GM18873 (cell line): ENCODE results near the gene ING5.
A peak's percentile ranks its signal among the peaks of the same experiment; 100 is the strongest.
"Not testable (repeated sequence)": the region's sequence is repeated elsewhere in the genome, so short reads cannot be mapped to it uniquely, and the experiment has no call there.

Source experiments
- ATAC-seq: cut with Tn5 transposase; IDR thresholded peaks from one replicate; pipeline ENCODE4 v1.9.1; 2021; ENCODE audit warnings: mild to moderate bottlenecking, moderate library complexity, moderate number of reproducible peaks; ENCODE audit not compliant: unreplicated experiment, low FRiP score

The ING5 gene

GRCh38 chr2:241734467-241735208 lies 32.8 kb downstream of the ING5 start, which contains the start of gene D2HGDH:
D2HGDH (plus strand) TSS chr2:241734630; CDS start chr2:241735225, 595 bp downstream.
- peak; percentile 66 for ATAC-seq

DNA sequence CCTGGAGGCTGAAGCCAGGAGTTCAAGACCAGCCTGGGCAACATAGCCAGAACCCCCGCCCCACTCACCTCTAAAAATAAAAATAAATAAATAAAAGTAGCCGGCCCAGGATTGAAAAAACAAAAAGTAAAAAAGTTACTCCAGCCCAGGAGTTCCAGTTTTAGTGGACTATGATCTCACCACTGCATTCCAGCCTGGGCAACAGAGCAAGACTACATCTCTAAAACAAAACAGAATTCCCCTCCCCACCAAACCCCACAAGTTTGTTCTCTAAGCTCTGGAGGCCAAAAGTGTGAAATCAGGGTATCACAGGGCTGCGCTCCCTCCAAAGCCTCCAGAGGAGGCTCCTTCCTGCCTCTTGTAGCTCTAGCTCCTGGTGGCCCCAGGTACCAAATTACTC lies 34.3 kb downstream of the ING5 start:
- no peak for ATAC-seq

DNA sequence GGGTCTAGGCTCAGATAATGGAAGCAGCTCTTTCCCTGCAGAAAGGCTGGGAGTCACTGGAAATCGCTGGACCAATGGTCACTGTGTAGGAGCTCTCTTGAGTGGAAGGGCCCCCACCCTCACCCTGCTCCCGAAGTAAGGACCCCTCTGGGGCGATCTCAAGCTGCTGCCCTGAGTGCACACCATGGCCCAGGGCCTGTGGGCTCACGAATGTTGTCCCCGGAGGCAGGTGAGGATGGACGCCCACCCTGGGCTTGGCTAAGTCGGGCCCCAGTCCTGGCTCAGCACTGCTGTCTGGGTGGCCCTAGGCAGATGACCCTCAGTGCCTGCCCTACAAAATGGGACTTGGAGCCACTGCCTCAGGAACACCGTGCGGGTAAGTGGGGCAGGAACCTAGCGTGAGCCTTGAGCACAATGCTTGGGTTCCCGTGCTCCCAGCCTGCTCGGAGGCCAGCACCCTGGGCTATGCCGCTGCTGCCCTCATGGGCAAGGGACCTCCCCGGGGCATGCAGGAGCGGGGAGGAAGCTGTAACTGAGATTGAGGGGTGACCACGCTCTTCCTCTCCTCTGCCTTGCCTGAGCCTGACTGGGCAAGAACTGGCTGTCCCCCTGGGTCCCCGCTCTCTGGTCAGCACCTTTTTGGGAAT lies 36.3 kb downstream of the ING5 start:
- no peak for ATAC-seq

DNA sequence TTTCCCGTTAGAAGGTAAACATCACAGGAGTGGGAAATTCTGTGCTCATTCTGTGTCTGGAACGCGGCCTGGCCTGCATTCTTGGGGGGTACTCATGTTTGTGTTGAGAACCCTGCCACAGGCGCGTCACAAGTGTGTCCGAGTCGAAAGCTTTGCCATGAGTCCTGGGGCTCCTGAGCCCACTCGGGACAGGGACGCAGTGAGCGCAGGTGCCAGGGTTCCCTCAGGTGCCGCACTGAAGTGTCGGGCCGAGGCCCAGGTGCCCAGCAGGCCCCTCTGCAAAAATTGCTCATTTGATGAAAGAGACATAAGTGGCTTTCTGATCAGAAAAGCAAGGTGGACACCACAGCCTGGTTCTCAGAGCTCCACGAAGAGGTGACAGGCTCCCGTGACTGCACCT lies 37.3 kb downstream of the ING5 start:
- no peak for ATAC-seq

DNA sequence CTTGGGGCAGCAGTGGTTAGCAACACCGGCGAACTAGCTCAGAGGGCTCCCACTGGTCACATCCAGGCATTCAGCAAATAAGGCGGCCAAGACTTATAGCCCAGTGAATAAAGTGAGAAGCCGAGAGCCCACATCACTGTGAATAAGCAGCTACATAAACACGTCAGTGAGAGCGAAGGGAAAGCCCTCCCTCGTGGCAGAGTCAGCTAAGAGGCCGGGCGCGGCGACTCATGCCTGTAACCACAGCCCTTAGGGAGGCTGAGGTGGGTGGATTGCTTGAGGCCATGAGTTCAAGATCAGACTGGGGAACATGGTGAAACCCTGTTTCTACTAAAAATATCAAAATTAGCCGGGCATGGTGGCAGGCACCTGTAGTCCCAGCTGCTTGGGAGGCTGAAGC lies 37.8 kb downstream of the ING5 start:
- no peak for ATAC-seq

GRCh38 chr2:241741016-241741415 lies 39.2 kb downstream of the ING5 start:
- ATAC-seq = no peak

DNA sequence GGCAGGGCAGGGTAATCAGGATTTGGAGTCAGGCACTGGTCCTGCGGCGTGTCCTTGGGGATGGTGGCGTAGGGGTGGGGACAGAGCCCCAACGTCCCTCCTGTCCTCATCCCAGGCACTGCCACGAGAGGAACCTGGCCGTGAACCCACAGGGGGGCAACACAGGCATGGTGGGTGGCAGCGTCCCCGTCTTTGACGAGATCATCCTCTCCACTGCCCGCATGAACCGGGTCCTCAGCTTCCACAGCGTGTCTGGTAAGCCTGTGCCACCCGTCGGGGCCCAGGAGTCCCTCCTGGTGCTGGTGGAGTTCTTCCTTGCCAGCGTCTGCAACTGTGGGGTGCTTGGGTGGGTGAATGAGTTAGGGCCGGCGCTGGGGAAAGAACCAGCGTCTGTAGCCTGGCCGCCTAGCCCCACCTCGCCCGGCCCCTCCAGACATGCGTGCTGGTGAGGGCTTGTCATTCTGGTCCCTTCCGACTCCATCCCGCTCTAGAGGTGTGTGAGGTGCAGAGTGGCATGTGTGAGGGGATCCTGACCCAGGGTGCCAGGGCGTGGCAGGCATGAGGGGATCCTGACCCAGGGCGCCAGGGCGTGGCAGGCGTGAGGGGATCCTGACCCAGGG lies 40.6 kb downstream of the ING5 start:
- ATAC-seq = no peak

DNA sequence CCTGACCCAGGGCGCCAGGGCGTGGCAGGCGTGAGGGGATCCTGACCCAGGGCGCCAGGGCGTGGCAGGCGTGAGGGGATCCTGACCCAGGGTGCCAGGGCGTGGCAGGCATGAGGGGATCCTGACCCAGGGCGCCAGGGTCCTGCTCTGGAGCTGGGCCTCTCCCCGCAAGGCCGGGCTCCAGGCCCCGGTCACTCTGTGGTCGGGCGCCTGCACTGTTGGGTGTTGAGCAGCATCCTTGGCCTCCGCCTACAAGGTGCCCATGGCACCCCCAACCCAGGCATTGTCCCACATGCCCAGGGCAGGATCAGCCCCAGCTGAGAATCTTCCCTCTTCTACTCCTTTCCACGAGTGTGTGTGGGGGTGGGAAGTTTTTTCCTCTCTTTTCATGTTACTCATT lies 41.2 kb downstream of the ING5 start:
- ATAC-seq = not testable (repeated sequence)

DNA sequence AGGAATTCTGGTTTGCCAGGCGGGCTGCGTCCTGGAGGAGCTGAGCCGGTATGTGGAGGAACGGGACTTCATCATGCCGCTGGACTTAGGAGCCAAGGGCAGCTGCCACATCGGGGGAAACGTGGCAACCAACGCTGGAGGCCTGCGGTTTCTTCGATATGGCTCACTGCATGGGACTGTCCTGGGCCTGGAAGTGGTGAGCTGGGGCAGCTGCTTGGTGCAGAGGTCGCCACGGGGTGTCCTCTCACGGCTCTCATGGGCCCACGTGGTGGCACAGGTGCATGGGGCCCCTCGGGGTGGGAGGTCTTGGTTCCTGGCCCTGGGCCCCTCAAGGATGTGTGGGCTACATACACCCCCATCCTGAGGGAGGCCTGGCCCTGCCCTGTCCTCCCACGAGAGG lies 41.8 kb downstream of the ING5 start:
- ATAC-seq = no peak

- no peak for ATAC-seq
Observed at GRCh38 chr2:241744028-241744754, 42.4 kb downstream of the ING5 start.

DNA sequence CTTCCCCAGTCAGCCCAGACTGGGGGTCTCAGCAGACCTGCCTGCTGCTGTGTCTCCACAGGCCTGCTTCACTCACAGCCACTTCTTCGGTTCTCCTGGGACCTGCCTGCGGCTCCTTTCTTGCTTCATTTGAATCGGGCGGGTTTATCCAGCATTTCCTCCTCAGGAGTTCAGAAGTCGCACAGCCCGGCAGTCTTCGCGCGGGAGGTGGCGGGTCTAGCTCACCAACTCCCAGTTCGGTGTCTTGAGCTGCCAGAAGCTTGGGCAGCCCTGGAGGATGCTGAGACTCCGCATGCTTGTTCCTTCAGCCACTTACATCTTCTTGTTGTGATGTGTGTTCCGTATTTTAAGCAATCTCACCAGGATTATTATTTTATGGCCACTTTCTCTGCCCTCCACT lies 43.4 kb downstream of the ING5 start:
- ATAC-seq = no peak

DNA sequence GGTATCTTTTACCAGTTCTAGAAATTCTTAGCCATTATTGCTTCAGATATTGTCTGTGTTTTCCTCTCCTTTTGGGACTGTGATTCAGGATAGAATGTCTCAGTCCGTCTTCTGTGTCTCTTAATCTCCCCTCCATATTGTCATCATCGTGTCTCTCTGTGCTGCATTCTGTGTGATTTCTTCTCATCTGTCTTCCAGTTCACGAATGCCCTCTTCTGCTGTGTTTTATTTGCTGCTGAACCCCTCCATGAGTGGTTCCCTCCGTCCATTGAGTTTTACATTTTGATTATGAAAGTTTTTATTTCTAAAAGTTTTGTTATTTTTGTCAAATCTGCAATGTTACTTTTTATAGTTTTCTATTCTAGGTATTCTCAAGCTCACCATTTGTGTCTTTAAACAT lies 44.2 kb downstream of the ING5 start:
- ATAC-seq = no peak

DNA sequence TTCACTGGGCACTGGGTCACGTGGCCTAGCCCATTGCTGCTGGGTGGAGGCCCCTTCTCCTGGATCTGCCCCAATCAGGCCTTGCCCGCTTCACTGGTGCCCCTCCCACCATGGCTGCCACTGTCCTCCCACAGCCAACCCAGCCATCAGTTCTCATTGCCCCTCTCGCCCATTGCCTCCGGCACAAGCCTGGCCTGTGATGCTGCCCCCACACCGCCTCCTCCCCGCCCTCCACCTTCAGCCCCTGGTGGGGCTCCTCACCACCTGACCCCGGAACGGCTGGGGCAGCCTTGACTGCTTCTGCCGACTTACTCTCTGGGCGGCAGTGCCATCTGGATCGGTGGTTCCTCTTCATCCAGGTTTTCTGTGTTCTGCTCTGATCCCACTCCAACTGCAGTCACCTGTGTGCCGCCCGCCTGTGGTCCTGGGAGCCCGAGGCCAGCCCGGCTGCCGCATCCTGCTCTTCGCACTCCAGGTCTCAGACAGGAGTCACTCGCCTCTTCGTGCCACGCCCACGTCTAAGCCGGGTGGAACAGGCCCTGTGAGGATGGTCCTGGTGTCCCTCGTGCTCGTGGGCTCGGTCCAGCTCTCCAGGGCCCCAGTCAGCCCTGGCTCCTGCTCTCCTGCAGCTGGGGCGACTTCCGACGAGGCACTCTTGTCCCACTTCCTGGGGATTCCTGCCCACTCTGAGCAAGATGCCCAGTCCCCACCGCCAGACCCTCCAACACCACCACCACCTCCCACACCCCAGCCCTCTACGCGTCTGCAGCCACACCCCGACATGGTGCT lies 46.8 kb downstream of the ING5 start:
- no peak for ATAC-seq

DNA sequence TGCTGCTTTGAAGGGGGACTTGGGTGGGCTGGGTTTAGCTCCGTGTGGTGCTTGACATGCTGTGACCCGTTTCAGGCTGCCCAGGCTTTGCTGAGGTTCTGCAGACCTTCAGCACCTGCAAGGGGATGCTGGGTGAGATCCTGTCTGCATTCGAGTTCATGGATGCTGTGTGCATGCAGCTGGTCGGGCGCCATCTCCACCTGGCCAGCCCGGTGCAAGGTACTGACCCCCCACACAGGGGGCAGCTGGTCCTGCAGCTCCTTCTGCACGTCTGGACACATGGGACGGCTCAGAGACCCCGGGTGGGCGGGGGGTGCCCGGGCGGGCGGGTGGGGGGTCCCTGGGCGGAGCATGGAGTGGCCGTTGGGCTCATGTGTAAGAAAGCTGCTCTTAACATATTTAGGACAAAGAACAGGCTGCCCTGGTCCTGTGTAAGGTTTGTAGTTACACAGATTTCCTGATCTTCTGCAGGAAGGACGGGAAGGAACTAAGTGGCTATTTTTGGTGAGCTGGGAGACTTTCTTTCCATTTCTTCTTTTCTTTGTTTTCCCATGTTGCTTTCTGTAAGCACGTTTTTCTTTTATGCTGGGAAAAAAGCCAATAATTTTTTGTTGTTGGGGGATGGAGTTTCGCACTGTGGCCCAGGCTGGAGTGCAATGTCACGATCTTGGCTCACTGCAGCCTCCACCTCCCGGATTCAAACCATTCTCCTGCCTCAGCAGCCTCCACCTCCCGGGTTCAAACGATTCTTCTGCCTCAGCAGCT lies 48.4 kb downstream of the ING5 start:
- ATAC-seq = no peak

- no peak for ATAC-seq
Observed at GRCh38 chr2:241751152-241751551, 49.3 kb downstream of the ING5 start.

DNA sequence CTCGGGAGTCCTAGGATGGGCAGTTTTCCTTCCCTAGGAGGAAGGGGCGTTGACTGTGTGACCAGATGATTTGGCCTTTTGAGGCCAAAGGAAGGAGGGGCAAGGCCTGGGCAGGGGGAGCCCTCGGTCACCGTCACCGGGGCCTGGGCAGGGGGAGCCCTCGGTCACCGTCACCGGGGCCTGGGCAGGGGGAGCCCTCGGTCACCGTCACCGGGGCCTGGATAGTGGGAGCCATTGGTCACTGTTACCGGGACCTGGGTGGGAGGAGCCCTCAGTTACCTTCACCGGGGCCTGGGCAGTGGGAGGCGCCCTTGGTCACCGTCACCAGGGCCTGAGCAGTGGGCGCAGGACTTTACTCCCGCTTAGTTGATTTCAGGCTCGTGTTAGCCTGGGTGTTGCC lies 49.9 kb downstream of the ING5 start:
- no peak for ATAC-seq

DNA sequence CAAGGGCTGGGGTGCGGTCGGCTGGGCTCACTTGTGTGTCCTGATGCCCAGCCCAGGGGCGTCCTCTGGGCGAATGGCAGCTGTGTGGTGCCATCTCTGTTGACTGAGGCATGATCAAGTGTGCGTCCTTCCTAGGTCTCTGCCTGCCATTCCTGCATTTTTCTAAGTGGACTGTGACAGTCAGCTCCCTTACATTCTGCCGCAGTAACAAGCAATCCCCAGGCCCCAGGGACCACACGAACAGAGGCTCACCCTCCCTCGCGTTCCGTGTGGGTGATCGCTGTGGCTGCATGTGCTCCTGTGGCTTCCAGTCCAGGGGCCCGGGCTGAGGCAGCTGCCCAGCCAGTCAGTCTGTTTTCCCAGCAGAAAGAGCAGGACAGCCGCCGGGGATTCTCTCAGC lies 50.4 kb downstream of the ING5 start:
- no peak for ATAC-seq

DNA sequence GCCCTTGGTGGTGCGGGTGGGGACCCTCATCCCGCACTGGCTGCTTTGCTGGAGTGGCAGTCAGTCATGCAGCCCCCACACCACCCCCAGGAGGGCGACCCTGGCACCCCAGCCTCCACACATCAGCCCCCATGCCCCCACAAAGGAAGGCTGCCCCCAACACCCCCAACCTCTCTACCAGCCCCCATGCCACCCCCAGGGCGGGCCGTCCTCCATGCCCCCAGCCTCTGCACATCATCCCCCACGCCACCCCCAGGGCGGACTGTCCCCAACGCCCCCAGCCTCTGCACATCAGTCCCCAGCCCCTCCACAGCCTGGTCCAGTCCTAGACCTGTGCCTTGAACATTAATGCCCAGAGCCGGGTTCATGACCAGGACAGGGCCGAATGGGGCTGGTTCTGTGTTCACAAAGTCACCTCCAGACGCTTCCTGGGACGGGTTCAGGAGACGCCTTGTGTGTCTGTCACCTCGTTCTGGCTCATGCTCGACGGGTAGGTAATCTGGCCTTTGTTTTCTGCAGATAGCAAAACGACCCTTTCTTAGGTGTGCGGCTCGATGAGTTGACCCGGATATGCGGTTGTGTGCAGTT lies 50.9 kb downstream of the ING5 start:
- no peak for ATAC-seq

DNA sequence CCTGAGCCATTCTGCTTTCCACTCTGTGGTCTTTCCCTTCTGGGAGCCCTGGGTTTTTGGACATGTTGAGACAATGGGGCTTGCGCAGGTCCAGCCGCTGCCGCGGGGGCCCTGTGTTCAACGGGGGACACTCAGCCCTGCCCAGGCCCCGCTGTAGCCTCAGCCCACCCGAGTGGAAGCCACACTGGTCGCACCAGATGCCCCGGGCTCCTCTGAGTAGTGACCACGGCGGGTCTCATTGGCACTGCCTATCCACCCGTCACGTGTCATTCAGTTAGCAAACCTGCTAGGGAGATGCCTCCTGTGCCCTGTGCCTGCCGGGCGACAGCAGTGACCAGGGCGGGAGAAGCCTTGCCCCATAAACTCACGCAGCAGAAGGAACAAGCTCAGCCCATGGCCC lies 51.7 kb downstream of the ING5 start:
- no peak for ATAC-seq
